ENCODE data around the gene ZNF454.

ZNF454 gene

GRCh38 chr5:178940569-178941360 lies at the start of gene ZNF454:
Gene ZNF454 (plus strand): TSS chr5:178941198. CDS start chr5:178942792, 1,594 bp downstream.
- H3K4me1 ChIP-seq (ENCODE audit: insufficient read depth, low read length), result no peaks in the 10 kb centered on the region
- H3K36me3 ChIP-seq (ENCODE audit: insufficient read depth, low read depth, low read length), result no peaks in the 10 kb centered on the region
- H3K4me3 ChIP-seq (ENCODE audit: low read length), result no peak within 1 kb of the TSS; the same call in 1 of the 2 replicates
- H3K9me3 ChIP-seq (ENCODE audit: insufficient read depth, low read depth, low read length), result peaks cover 95% of the 10 kb centered on the region
- H3K9ac ChIP-seq (ENCODE audit: low read depth, low read length), result no peak within 1 kb of the TSS
- no peaks in the 10 kb centered on the region for H3K27me3 ChIP-seq (ENCODE audit: insufficient read depth, low read length)
- no peak within 1 kb of the TSS for H3K27ac ChIP-seq (ENCODE audit: low read length)

DNA sequence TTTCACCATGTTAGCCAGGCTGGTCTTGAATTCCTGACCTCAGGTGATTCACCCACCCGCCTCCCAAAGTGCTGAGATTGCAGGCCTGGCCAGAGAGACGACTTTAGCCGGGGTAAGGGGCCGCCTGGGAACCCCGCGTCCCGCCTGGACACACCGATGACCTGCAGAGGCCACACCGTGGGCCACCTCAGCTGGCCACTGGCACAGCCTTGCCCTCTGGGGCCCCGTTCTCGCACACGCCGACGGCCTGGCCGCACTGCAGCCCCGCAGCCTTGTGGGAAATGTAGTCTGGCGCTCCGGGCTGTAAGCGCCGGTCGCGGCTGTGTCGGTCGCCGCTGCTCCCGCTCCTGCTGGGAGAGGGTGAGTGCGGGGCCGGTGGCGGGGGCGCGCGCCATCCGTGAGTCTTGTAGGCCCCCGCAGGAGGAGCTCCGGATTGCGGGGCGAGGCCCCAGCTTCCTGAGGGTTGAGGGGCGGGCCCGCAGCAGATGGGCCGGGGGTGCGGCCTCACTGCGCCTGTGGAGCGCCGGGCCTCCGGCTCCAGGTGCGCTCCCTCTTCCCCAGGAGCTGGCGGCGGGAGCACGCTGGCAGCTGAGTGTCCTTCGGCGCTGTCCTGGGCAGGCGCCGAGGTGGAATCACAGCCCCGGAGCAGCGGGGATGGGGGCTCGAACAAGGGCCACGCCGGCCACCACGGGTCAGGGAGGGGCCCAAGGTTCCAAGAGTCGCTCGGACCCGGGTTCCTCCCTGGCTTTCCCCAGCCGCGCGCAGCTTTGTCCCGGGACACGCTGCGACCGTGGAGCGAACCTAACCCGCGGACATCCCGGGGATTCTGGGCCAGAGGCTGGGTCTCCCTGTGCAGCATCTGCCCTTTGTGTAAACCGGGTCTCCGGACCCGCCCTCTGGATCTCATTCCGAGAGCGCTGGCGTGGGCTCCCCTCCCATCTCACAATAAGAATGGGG lies 45.1 kb upstream of the ZNF454 start, which contains the start of gene ZFP2:
Gene ZFP2, plus strand, starts transcription at position 299 of the 957 bp plus-strand sequence. CDS start 35,401 bp downstream, outside the sequence.
- H3K4me1 ChIP-seq (ENCODE audit: insufficient read depth, low read length), result no peaks in the 10 kb centered on the region
- H3K9me3 ChIP-seq (ENCODE audit: insufficient read depth, low read depth, low read length), result peaks cover 3% of the 10 kb centered on the region
- H3K9ac ChIP-seq (ENCODE audit: low read depth, low read length), result peak within 1 kb of the TSS; percentile 86; the same call in 1 of the 2 replicates
- peak within 1 kb of the TSS; percentile 71 for H3K27ac ChIP-seq (ENCODE audit: low read length)
- no peaks in the 10 kb centered on the region; the same call in 1 of the 2 replicates for H3K27me3 ChIP-seq (ENCODE audit: insufficient read depth, low read length)
- peak within 1 kb of the TSS; percentile 85 for H3K4me3 ChIP-seq (ENCODE audit: low read length)
- no peaks in the 10 kb centered on the region for H3K36me3 ChIP-seq (ENCODE audit: insufficient read depth, low read depth, low read length)

DNA sequence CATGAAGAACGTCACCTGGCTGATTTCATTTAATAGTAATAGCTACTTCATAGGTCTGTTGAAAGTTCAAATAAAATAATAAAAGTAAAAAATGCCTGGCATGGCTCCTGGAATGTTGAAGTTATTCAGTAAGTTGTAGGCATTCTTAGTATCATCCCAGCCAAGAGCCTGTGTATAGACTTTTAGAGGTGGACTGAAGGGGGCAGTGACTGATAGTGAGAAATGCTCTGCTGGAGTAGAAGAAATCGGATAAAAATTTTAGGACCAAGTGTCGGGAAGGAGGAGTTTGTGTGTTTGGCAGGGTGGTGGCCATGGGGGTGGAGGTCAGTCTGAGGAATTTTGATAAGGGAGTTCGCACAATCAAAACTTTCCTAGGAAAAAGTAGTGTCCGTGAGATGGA lies 41.7 kb upstream of the ZNF454 start:
- H3K36me3 ChIP-seq (ENCODE audit: insufficient read depth, low read depth, low read length), result no peaks in the 10 kb centered on the region
- no peak overlapping the region for H3K4me3 ChIP-seq (ENCODE audit: low read length)
- H3K27me3 ChIP-seq (ENCODE audit: insufficient read depth, low read length), result no peaks in the 10 kb centered on the region; the same call in 1 of the 2 replicates
- H3K27ac ChIP-seq (ENCODE audit: low read length), result no peak overlapping the region
- H3K4me1 ChIP-seq (ENCODE audit: insufficient read depth, low read length), result no peaks in the 10 kb centered on the region
- peaks cover 29% of the 10 kb centered on the region for H3K9me3 ChIP-seq (ENCODE audit: insufficient read depth, low read depth, low read length)
- H3K9ac ChIP-seq (ENCODE audit: low read depth, low read length), result no peak overlapping the region

DNA sequence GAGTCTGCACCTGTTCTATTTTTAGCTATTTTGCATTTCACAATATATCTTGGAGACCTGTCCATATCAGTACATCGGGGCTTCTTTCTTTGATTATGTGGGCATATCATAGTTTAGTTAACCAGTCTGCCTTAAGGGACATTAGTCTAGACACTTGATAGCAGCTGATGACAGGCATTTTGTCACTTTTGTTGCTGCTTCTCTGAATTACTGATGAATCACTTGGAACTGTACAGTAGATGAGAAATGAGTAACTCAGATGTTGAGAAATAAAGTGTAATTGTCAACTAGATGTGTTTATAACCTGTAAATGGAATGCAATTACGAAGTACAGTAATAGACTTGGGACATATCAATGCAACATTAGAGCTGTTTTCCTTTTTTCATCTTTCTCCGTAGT lies 38.1 kb upstream of the ZNF454 start:
- H3K27ac ChIP-seq (ENCODE audit: low read length), result no peak overlapping the region

GRCh38 chr5:178931846-178932760 lies 8.9 kb upstream of the ZNF454 start:
- Histone ChIP-seq H3K9ac (ENCODE audit: low read depth, low read length) (no peak overlapping the region), H3K4me1 (ENCODE audit: insufficient read depth, low read length) (no peaks in the 10 kb centered on the region), H3K27me3 (ENCODE audit: insufficient read depth, low read length) (no peaks in the 10 kb centered on the region), H3K36me3 (ENCODE audit: insufficient read depth, low read depth, low read length) (no peaks in the 10 kb centered on the region), H3K4me3 (ENCODE audit: low read length) (no peak overlapping the region), H3K9me3 (ENCODE audit: insufficient read depth, low read depth, low read length) (peaks cover 97% of the 10 kb centered on the region), H3K27ac (ENCODE audit: low read length) (no peak overlapping the region)

More for the DNA sequence above, 38.1 kb upstream of the ZNF454 start:
- Histone ChIP-seq H3K9me3 (ENCODE audit: insufficient read depth, low read depth, low read length) (peaks cover 56% of the 10 kb centered on the region), H3K27me3 (ENCODE audit: insufficient read depth, low read length) (no peaks in the 10 kb centered on the region), H3K4me3 (ENCODE audit: low read length) (no peak overlapping the region), H3K36me3 (ENCODE audit: insufficient read depth, low read depth, low read length) (no peaks in the 10 kb centered on the region), H3K9ac (ENCODE audit: low read depth, low read length) (no peak overlapping the region), H3K4me1 (ENCODE audit: insufficient read depth, low read length) (no peaks in the 10 kb centered on the region)

DNA sequence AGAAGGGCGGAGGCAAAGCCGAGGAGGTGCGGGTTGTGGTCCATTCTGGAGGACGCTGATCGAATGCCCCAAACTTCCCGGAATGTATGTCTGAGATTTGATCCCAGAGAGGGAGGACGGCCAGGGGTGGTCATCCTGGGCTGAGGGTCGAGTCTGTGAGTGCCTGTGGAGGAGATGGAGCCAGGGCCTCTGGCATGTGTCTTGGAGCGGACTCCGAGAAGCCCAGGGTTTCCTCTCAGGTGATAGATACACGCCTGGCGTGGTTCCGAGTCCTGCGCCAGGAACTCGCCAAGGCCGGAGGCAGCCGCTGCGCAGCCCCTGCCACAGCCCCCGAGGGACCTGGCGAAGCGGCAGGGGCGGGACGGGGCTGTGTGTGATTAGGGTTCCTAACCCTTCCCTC lies 363 bp downstream of the ZNF454 start:
- no peak overlapping the region for H3K9ac ChIP-seq (ENCODE audit: low read depth, low read length)
- H3K4me3 ChIP-seq (ENCODE audit: low read length), result no peak overlapping the region; the same call in 1 of the 2 replicates
- no peak overlapping the region for H3K27ac ChIP-seq (ENCODE audit: low read length)
- H3K9me3 ChIP-seq (ENCODE audit: insufficient read depth, low read depth, low read length), result peaks cover 95% of the 10 kb centered on the region
- H3K4me1 ChIP-seq (ENCODE audit: insufficient read depth, low read length), result no peaks in the 10 kb centered on the region
- no peaks in the 10 kb centered on the region for H3K36me3 ChIP-seq (ENCODE audit: insufficient read depth, low read depth, low read length)
- H3K27me3 ChIP-seq (ENCODE audit: insufficient read depth, low read length), result no peaks in the 10 kb centered on the region

GRCh38 chr5:178965465-178966055 lies 24.6 kb downstream of the ZNF454 start:
- H3K4me3 ChIP-seq (ENCODE audit: low read length), result no peak overlapping the region; the same call in 1 of the 2 replicates
- no peaks in the 10 kb centered on the region for H3K4me1 ChIP-seq (ENCODE audit: insufficient read depth, low read length)
- peaks cover 86% of the 10 kb centered on the region for H3K9me3 ChIP-seq (ENCODE audit: insufficient read depth, low read depth, low read length)
- H3K9ac ChIP-seq (ENCODE audit: low read depth, low read length), result no peak overlapping the region
- no peak overlapping the region for H3K27ac ChIP-seq (ENCODE audit: low read length)
- H3K27me3 ChIP-seq (ENCODE audit: insufficient read depth, low read length), result no peaks in the 10 kb centered on the region
- H3K36me3 ChIP-seq (ENCODE audit: insufficient read depth, low read depth, low read length), result no peaks in the 10 kb centered on the region

DNA sequence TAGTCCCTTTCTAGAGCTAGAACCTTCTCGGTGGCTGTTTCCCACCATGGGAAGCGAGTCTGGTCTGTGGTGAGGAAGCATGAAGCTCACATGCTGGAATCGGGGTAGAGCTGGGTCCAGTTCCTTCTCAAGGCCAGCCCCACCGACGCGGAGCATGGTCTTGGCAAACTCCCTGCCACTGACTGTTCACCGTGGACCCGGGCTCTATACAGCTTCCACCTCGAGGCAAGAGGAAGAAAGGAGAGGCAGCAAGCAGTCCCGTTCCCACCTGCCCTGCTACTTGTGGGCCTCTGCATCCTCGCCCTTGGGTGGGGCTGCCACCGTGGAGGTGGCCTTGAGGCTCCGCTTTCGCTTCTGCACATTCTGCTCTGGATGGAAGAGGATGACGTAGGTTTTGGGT lies 40.4 kb downstream of the ZNF454 start:
- Histone ChIP-seq H3K27ac (ENCODE audit: low read length) (no peak overlapping the region), H3K27me3 (ENCODE audit: insufficient read depth, low read length) (no peaks in the 10 kb centered on the region), H3K4me3 (ENCODE audit: low read length) (no peak overlapping the region), H3K4me1 (ENCODE audit: insufficient read depth, low read length) (no peaks in the 10 kb centered on the region), H3K9me3 (ENCODE audit: insufficient read depth, low read depth, low read length) (peaks cover 93% of the 10 kb centered on the region), H3K36me3 (ENCODE audit: insufficient read depth, low read depth, low read length) (no peaks in the 10 kb centered on the region), H3K9ac (ENCODE audit: low read depth, low read length) (no peak overlapping the region)

DNA sequence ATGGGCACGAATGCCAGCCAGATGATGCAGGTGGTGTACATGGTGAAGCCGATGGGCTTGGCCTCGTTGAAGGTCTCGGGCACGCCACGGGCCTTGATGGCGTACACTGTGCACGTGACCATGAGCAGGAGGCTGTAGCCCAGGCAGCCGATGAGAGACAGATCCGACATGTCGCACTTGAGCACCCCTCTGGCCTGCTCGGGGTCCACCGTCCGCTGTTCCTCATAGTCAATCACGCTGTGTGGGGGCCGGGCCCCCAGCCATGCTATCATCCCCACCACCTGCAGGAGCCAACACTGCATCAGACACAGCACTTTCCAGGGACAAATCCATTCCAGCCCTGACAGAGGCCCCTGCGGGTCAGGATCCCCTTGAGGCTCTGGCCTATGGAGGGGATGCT lies 41.9 kb downstream of the ZNF454 start:
- Histone ChIP-seq H3K27me3 (ENCODE audit: insufficient read depth, low read length) (no peaks in the 10 kb centered on the region), H3K27ac (ENCODE audit: low read length) (no peak overlapping the region), H3K9ac (ENCODE audit: low read depth, low read length) (no peak overlapping the region), H3K4me3 (ENCODE audit: low read length) (no peak overlapping the region), H3K9me3 (ENCODE audit: insufficient read depth, low read depth, low read length) (peaks cover 88% of the 10 kb centered on the region), H3K4me1 (ENCODE audit: insufficient read depth, low read length) (no peaks in the 10 kb centered on the region), H3K36me3 (ENCODE audit: insufficient read depth, low read depth, low read length) (no peaks in the 10 kb centered on the region)

- Histone ChIP-seq H3K9ac (ENCODE audit: low read depth, low read length) (no peak overlapping the region), H3K36me3 (ENCODE audit: insufficient read depth, low read depth, low read length) (no peaks in the 10 kb centered on the region), H3K4me1 (ENCODE audit: insufficient read depth, low read length) (no peaks in the 10 kb centered on the region), H3K27ac (ENCODE audit: low read length) (no peak overlapping the region), H3K9me3 (ENCODE audit: insufficient read depth, low read depth, low read length) (peaks cover 88% of the 10 kb centered on the region), H3K4me3 (ENCODE audit: low read length) (no peak overlapping the region), H3K27me3 (ENCODE audit: insufficient read depth, low read length) (no peaks in the 10 kb centered on the region)
Observed at GRCh38 chr5:178983728-178984127, 42.7 kb downstream of the ZNF454 start.
